Kidney epithelial cell (primary cell): ENCODE data around the gene LGR5. TPM values are rescaled to one million over a fixed set of nuclear protein-coding genes. Genes with fewer than 3 reads are reported as not detected.

ENCODE experiments used
- DNase-seq: peaks from one replicate; pipeline ENCODE4 v3.0.0-alpha.2; 2010; ENCODE audit warnings: low read depth
- H3K27me3 ChIP-seq: 2 replicates; pipeline ENCODE4 v1.6.0; 2011; ENCODE audit warnings: low read length; ENCODE audit not compliant: control insufficient read depth, insufficient read depth
- H3K36me3 ChIP-seq: 2 replicates; pipeline ENCODE4 v1.5.1; 2011; ENCODE audit warnings: low read length; ENCODE audit not compliant: control insufficient read depth, insufficient read depth
- H3K4me3 ChIP-seq: 2 replicates; pipeline ENCODE4 v1.5.1; 2011; ENCODE audit warnings: low read depth, mild to moderate bottlenecking, control low read depth, low read length
- total RNA-seq: library from RNA; depleted of rRNA; stranded (reverse); fragments of >200 nt; gene quantifications from 2 replicates; pipeline ENCODE4 v1.2.3, GENCODE V29; 2015
- TF ChIP-seq, protein P1 (sequence below): IDR thresholded peaks from 2 replicates; pipeline ENCODE4 v1.5.1; 2011; ENCODE audit warnings: mild to moderate bottlenecking, moderate library complexity, low read length, control low read depth, inconsistent platforms; ENCODE audit not compliant: insufficient read depth, poor library complexity, severe bottlenecking

The LGR5 gene
- total RNA-seq, 1 donor from 2014 or later: not detected

DNA sequence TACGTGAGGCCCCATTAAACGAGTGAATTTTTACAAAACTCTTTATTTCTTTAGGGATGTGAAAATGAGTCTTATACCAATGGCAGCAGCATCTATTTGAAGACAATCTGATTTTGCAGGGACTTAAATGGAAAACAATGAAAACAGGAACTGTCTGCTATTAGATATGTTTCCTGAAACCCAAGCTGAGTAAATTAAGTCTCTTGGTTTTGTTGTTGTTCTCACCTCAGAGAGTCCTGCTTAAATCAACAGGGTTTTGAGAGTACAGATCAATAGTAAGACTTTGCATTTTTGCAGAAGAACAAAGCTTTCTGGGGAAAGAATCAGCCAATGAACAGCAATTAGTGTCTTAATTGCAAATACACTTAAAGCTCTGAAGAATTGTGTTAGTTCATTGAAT lies 39.1 kb upstream of the LGR5 start:
- Histone ChIP-seq H3K36me3 (no peaks in the 10 kb centered on the region), H3K27me3 (no peaks in the 10 kb centered on the region), H3K4me3 (no peak overlapping the region)
- TF ChIP-seq, protein P1, sequence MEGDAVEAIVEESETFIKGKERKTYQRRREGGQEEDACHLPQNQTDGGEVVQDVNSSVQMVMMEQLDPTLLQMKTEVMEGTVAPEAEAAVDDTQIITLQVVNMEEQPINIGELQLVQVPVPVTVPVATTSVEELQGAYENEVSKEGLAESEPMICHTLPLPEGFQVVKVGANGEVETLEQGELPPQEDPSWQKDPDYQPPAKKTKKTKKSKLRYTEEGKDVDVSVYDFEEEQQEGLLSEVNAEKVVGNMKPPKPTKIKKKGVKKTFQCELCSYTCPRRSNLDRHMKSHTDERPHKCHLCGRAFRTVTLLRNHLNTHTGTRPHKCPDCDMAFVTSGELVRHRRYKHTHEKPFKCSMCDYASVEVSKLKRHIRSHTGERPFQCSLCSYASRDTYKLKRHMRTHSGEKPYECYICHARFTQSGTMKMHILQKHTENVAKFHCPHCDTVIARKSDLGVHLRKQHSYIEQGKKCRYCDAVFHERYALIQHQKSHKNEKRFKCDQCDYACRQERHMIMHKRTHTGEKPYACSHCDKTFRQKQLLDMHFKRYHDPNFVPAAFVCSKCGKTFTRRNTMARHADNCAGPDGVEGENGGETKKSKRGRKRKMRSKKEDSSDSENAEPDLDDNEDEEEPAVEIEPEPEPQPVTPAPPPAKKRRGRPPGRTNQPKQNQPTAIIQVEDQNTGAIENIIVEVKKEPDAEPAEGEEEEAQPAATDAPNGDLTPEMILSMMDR: no peak
- no peak for DNase-seq

DNA sequence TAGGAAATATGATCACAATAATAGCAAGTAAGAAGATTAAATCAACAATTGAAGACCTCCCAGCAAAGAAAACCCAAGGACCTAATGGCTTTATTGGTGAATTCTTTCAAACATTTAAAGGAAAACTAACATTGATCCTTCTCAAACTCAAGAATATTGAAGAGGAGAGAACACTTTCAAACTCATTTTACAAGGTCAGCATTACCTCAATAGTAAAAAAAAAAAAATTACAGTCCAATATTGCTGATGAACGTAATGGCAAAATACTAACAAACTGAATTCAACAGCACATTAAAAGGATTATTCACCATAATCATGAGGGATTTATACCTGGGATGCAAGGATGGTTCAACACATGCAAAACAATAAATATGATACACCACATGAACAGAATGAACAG lies 33.7 kb upstream of the LGR5 start:
- H3K36me3 ChIP-seq: no peaks in the 10 kb centered on the region
- DNase-seq: no peak
- H3K27me3 ChIP-seq: no peaks in the 10 kb centered on the region
- TF ChIP-seq, protein P1: no peak
- H3K4me3 ChIP-seq: no peak overlapping the region

DNA sequence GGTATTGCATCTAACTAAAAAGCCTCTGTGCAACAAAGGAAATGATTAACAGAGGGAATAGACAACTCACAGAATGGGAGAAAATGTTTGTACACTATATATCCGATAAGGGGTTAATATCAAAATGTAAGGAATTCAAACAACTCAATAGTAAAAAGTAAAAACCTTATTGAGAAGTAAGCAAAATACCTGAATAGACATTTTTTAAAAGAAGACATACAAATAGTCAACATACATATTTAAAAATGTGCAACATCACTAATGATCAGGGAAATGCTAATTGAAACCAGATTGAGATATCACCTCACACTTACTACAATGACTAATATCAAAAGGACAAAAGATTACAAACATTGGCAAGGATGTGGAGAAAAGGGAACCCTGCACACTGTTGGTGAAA lies 31.9 kb upstream of the LGR5 start:
- Histone ChIP-seq H3K36me3 (no peaks in the 10 kb centered on the region), H3K4me3 (no peak overlapping the region), H3K27me3 (no peaks in the 10 kb centered on the region)
- no peak for DNase-seq
- TF ChIP-seq, protein P1: no peak

DNA sequence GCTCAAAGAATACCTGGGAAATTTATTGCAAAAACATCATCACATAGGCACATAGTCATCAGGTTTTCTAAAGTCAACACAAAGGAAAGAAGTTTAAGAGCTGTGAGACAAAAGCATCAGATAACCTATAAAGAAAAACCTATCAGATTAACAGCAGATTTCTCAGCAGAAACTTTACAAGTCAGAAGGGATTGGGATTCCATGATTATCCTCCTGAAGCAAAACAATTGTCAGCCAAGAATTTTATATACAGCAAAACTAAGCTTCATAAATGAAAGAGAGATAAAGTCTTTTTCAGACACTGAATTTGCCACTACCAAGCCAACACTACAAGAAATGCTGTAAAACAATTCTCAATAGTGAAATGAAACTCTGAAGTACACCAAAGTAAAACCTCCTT lies 28.8 kb upstream of the LGR5 start:
- Histone ChIP-seq H3K4me3 (no peak overlapping the region), H3K27me3 (no peaks in the 10 kb centered on the region), H3K36me3 (no peaks in the 10 kb centered on the region)
- DNase-seq: no peak
- TF ChIP-seq, protein P1: no peak

DNA sequence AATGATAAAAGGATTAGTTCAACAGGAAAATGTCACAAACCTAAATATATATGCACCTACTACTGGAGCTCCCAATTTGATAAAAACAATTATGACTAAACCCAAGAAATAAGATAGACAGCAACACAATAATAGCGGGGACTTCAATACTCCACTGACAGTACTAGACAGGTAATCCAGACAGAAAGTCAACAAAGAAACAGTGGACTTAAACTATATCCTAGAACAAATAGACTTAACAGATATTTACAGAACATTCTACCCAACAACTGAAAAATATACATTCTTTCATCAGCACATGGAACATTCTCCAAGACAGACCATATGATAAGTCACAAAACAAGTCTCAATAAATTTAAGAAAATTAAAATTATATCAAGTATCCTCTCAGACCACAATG lies 28.0 kb upstream of the LGR5 start:
- H3K36me3 ChIP-seq: no peaks in the 10 kb centered on the region
- H3K4me3 ChIP-seq: no peak overlapping the region
- H3K27me3 ChIP-seq: no peaks in the 10 kb centered on the region
- no peak for DNase-seq
- TF ChIP-seq, protein P1: no peak
